ENCODE measurements around the gene WNT1. TPM values are rescaled to one million over a fixed set of nuclear protein-coding genes. Genes with fewer than 3 reads are reported as not detected.

WNT1 gene
- total and polyA plus RNA-seq, 9 of the 15 experiments (the other 6 are each of a cell fraction or from before 2014, with no cell fraction given): not detected

DNA sequence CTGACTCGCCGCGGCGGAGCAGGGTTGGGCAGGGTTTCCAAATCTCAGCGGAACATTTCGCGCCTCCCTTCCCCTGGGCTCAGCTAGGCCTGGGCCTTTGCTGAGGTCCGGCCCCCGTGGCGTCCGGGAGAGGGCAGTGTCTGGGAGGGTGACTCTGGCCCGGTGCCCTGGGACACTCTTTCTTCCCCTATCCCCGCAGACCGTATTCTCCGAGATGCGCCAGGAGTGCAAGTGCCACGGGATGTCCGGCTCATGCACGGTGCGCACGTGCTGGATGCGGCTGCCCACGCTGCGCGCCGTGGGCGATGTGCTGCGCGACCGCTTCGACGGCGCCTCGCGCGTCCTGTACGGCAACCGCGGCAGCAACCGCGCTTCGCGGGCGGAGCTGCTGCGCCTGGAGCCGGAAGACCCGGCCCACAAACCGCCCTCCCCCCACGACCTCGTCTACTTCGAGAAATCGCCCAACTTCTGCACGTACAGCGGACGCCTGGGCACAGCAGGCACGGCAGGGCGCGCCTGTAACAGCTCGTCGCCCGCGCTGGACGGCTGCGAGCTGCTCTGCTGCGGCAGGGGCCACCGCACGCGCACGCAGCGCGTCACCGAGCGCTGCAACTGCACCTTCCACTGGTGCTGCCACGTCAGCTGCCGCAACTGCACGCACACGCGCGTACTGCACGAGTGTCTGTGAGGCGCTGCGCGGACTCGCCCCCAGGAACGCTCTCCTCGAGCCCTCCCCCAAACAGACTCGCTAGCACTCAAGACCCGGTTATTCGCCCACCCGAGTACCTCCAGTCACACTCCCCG is 3.0 kb downstream of the WNT1 start (continued):
- TF ChIP-seq TSHZ1 (CRISPR knock-in tag; IDR thresholded peaks at IDR 0.05) (no peak), FOXA1 (IDR thresholded peaks at IDR 0.05; ENCODE audit: borderline replicate concordance) (no peak), ZBTB17 (CRISPR knock-in tag; IDR thresholded peaks at IDR 0.05) (no peak), ZFP30 (CRISPR knock-in tag; IDR thresholded peaks at IDR 0.05; ENCODE audit: borderline replicate concordance) (no peak), SAFB (IDR thresholded peaks at IDR 0.05; ENCODE audit: borderline replicate concordance, low read depth, low read length) (0 out of 2 replicates have a peak, but pooled peaks have one; percentile 39), L3MBTL2 (IDR thresholded peaks at IDR 0.05) (peak; percentile 53; the same call in 1 of the 2 replicates), KHSRP (IDR thresholded peaks at IDR 0.05) (no peak), TOE1 (IDR thresholded peaks at IDR 0.05; ENCODE audit: borderline replicate concordance) (no peak), TOE1 (CRISPR knock-in tag; IDR thresholded peaks at IDR 0.05; ENCODE audit: borderline replicate concordance, low read depth) (no peak), HNRNPLL (IDR thresholded peaks at IDR 0.05; ENCODE audit: low read depth, low read length, poor library complexity, severe bottlenecking) (peak; percentile 3), ZBTB1 (CRISPR knock-in tag; IDR thresholded peaks at IDR 0.05; ENCODE audit: borderline replicate concordance, low read depth) (peak; percentile 85; the same call in 1 of the 2 replicates)

All from K562 (cell line).